Endothelial cell of umbilical vein (primary cell): ENCODE data around the gene PTH1R. TPM values are rescaled to one million over a fixed set of nuclear protein-coding genes. Genes with fewer than 3 reads are reported as not detected.

ENCODE experiments used
- BruUV-seq: library from RNA; stranded (reverse); fragments of 400-500 nt; replicated peaks from 2 replicates; lab custom pipeline; 2021; lab: Mats Ljungman, UMichigan
- CTCF ChIA-PET: fragments of 300-600, 350-600 bp; sonication (Branson Sonifier 250); formaldehyde crosslinking; loops from one replicate; lab custom pipeline; 2021; ENCODE audit warnings: antibody characterized with exemption, inconsistent platforms; lab: Charles Lee
- POLR2A ChIA-PET: fragments of 300-600, 350-600 bp; sonication (Branson Sonifier 250); formaldehyde crosslinking; loops from one replicate; lab custom pipeline; 2021; ENCODE audit warnings: antibody characterized with exemption, inconsistent platforms; lab: Charles Lee
- DNase-seq: peaks from one replicate; pipeline ENCODE4 v3.0.0-alpha.2; 2011; ENCODE audit warnings: low read depth, low spot score
- FAIRE-seq: peaks from 2 replicates; lab custom pipeline; 2011; peaks lifted over from hg19 to GRCh38; lab: Jason Lieb, UNC
- H2AFZ ChIP-seq: 2 replicates; pipeline ENCODE4 v1.6.0; 2012; ENCODE audit warnings: low read depth, low read length, control low read depth, inconsistent platforms
- H3K27ac ChIP-seq: 2 replicates; pipeline ENCODE4 v1.5.1; 2011; ENCODE audit warnings: low read depth, mild to moderate bottlenecking, control low read depth, low read length, moderate library complexity; ENCODE audit not compliant: insufficient read depth
- H3K27me3 ChIP-seq, 2 experiments: 2 replicates each; pipeline versions ENCODE4 v1.6.0 to v1.6.1; 2011; ENCODE audit warnings: low read length in 2 of 2, mixed read lengths in 1 of 2; ENCODE audit not compliant: control insufficient read depth in 2 of 2, insufficient read depth in 2 of 2
- H3K36me3 ChIP-seq, 2 experiments: 2 replicates in 1 of 2; 3 replicates in 1 of 2; pipeline ENCODE4 v1.5.1; 2011; ENCODE audit warnings: low read length in 2 of 2, mild to moderate bottlenecking in 1 of 2, moderate library complexity in 1 of 2; ENCODE audit not compliant: control insufficient read depth in 2 of 2, insufficient read depth in 2 of 2; ENCODE audit errors: extremely low read depth in 1 of 2
- H3K4me1 ChIP-seq: 3 replicates; pipeline ENCODE4 v1.5.1; 2011; ENCODE audit warnings: mild to moderate bottlenecking, low read length; ENCODE audit not compliant: control insufficient read depth, insufficient read depth; ENCODE audit errors: extremely low read depth
- H3K4me2 ChIP-seq: 2 replicates; pipeline ENCODE4 v1.6.1; 2011; ENCODE audit warnings: low read length, control low read depth, mixed read lengths; ENCODE audit not compliant: insufficient read depth
- H3K4me3 ChIP-seq, 3 experiments: fragments of 200-600 bp in 1 of 3; sonication (generic), shearing (Covaris generic) in 1 of 3; replicated peaks in 1 of 3; 2 replicates each; pipeline ENCODE4 v1.5.1; 2011 to 2016; ENCODE audit warnings: control low read depth in 3 of 3, low read length in 3 of 3, mild to moderate bottlenecking in 2 of 3, inconsistent platforms in 1 of 3, low read depth in 1 of 3, moderate library complexity in 1 of 3; ENCODE audit not compliant: insufficient read depth in 1 of 3
- H3K79me2 ChIP-seq: 2 replicates; pipeline ENCODE4 v1.6.0; 2012; ENCODE audit warnings: low read length, inconsistent platforms; ENCODE audit not compliant: control insufficient read depth, insufficient read depth
- H3K9ac ChIP-seq: replicated peaks from 2 replicates; pipeline ENCODE3; 2011; ENCODE audit warnings: low read length, control low read depth; ENCODE audit not compliant: insufficient read depth; ENCODE audit errors: extremely low read depth
- H3K9me1 ChIP-seq: replicated peaks from 3 replicates; pipeline ENCODE4 v1.6.0; 2011; ENCODE audit warnings: mild to moderate bottlenecking, low read length; ENCODE audit not compliant: control insufficient read depth, insufficient read depth; ENCODE audit errors: extremely low read depth
- H3K9me3 ChIP-seq: replicated peaks from 2 replicates; pipeline ENCODE4 v1.5.1; 2012; ENCODE audit warnings: low read length, inconsistent platforms; ENCODE audit not compliant: control insufficient read depth, insufficient read depth
- H4K20me1 ChIP-seq: replicated peaks from 2 replicates; pipeline ENCODE3; 2011; ENCODE audit warnings: mild to moderate bottlenecking, low read length; ENCODE audit not compliant: control insufficient read depth, insufficient read depth; ENCODE audit errors: extremely low read depth
- EZH2 ChIP-seq: IDR thresholded peaks from 2 replicates; pipeline ENCODE4 v1.6.1; 2012; ENCODE audit warnings: borderline replicate concordance, low read depth, mild to moderate bottlenecking, moderate library complexity, low read length, inconsistent platforms; ENCODE audit not compliant: severe bottlenecking
- FOS ChIP-seq: IDR thresholded peaks from 2 replicates; pipeline ENCODE4 v1.6.1; 2011; ENCODE audit warnings: mild to moderate bottlenecking, low read length, moderate library complexity, borderline replicate concordance; ENCODE audit not compliant: insufficient read depth
- GATA2 ChIP-seq: IDR thresholded peaks from 2 replicates; pipeline ENCODE4 v1.7.0; 2011; ENCODE audit warnings: low read depth, mild to moderate bottlenecking, moderate library complexity, mixed read lengths, low read length; ENCODE audit not compliant: insufficient read length, insufficient read depth
- JUN ChIP-seq: IDR thresholded peaks from 2 replicates; pipeline ENCODE4 v1.6.1; 2011; ENCODE audit warnings: borderline replicate concordance, low read depth; ENCODE audit not compliant: insufficient read length, insufficient read depth
- MYC ChIP-seq: IDR thresholded peaks from one replicate; pipeline ENCODE4 v1.6.1; 2011; ENCODE audit warnings: mild to moderate bottlenecking, low read depth, low read length
- POLR2A ChIP-seq: IDR thresholded peaks from 2 replicates; pipeline ENCODE4 v1.6.1; 2012; ENCODE audit warnings: low read depth, mild to moderate bottlenecking, control low read depth, low read length
- POLR2AphosphoS5 ChIP-seq: IDR thresholded peaks from 2 replicates; pipeline ENCODE4 v1.6.1; 2012; ENCODE audit warnings: low read depth, mild to moderate bottlenecking, control low read depth, low read length, moderate library complexity; ENCODE audit not compliant: insufficient read depth
- dilution Hi-C: fragments of 300-500 bp; cut with MboI; formaldehyde crosslinking; loops from one replicate; pipeline ENCODE4 v1.15.0; 2019; ENCODE audit warnings: low sequenced_read_pairs; ENCODE audit not compliant: extremely low pct_ligation_motif_present
- intact Hi-C: fragments of 100-400 bp; cut with micrococcal nuclease; formaldehyde crosslinking; loops from one replicate; pipeline ENCODE4 v1.10.0; 2022
- polyA plus RNA-seq, 4 experiments: library from polyadenylated mRNA; depleted of rRNA in 3 of 4; stranded (reverse) in 3 of 4; unstranded in 1 of 4; fragments of >200 nt; gene quantifications; 2 replicates each; pipeline versions ENCODE4 v1.2.1 to v1.2.3, GENCODE V29; 2011 to 2012; ENCODE audit warnings: missing spikeins in 1 of 4
- total RNA-seq: library from RNA; stranded (reverse); gene quantifications from 2 replicates; pipeline ENCODE4 v1.2.3, GENCODE V29; 2021
- TF ChIP-seq, protein P1 (sequence below): IDR thresholded peaks from 2 replicates; pipeline ENCODE4 v1.6.1; 2011; ENCODE audit not compliant: insufficient read depth, insufficient read length
- TF ChIP-seq, protein P2 (sequence below), 2 donors: IDR thresholded peaks; 1 replicate in 1 of 2; 2 replicates in 1 of 2; pipeline ENCODE4 v1.5.1; 2011; ENCODE audit warnings: low read length in 2 of 2, mild to moderate bottlenecking in 2 of 2, moderate library complexity in 2 of 2, control low read depth in 1 of 2, inconsistent platforms in 1 of 2, low read depth in 1 of 2; ENCODE audit not compliant: insufficient read depth in 1 of 2; ENCODE audit errors: extremely low read depth in 1 of 2

The PTH1R gene
- total and polyA plus RNA-seq, 2 donors (not counting 3 experiments of a cell fraction or from before 2014, with no cell fraction given) = 0.08 to 0.46 TPM

DNA sequence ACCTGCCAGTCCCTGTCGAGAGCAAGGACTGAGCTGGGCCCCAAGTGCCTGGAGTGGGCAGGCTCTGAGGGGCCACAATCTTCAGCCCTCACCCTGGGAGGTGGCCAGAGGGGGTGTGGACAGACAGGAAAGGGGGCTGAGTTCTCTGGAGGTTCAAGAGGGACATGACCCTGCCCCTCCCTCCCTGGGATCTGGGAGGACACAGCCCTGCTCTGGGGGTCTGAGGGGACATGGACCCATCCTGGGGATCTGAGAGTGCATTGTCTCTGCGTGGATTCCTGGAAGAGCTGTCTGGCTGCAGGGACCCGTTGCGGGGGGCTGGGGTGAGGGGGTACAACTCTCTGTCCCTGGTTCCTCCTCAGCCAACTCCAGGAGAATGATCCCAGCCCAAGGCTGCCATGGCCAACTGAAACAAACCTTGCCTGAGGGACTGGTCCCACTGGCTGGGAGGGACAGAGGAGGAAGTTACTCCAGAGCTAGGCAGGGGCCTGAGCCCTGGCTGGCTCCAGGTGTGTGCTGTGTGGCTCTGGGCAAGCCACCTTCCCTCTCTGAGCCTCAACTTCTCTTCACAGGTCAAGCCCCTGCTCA is 29.0 kb downstream of the PTH1R start:
- H3K4me3 ChIP-seq = no peak overlapping the region
- no TSS peak for BruUV-seq
- DNase-seq (no peak), FAIRE-seq (no peak)
- H3K9ac ChIP-seq = no peak overlapping the region
- H3K79me2 ChIP-seq = no peaks in the 10 kb centered on the region
- no peak for TF ChIP-seq FOS
- ChIA-PET CTCF (interaction anchor here (0.9 to 1.0 kb wide), 2 partner anchors 40 to 243 kb away, joined by 3 read pairs; no protein-coding TSS in a partner anchor), POLR2A (no interaction called here)
- H3K9me1 ChIP-seq = no peaks in the 10 kb centered on the region
- no peaks in the 10 kb centered on the region for H3K27me3 ChIP-seq
- dilution Hi-C loops = no loop called here
- no peak overlapping the region for H2AFZ ChIP-seq
- no peaks in the 10 kb centered on the region for H3K36me3 ChIP-seq
- H3K27ac ChIP-seq = no peak overlapping the region
- no peaks in the 10 kb centered on the region for H3K9me3 ChIP-seq
- intact Hi-C loops = no loop called here
- H4K20me1 ChIP-seq = no peaks in the 10 kb centered on the region
- H3K4me2 ChIP-seq = no peak overlapping the region
- H3K4me1 ChIP-seq = peaks cover 12% of the 10 kb centered on the region

DNA sequence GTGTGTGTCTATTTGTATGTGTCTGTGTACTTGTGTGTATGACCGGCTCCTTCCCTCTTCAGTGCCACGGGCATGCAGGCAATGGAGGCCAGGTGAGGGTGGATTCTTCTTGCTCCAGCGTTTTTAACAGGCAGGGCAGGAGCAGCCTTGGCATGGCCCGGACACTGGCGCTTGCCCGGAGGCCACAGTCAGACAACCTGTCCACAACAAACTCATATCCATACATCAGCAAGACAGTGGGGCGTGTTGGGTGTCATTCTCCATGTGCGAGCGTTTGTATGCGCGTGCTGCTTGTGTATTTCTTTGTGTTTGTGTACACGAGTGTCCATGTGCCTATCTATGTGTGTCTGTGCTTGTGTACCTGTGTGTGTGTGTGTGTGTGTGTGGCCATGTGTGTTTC is 29.8 kb downstream of the PTH1R start:
- FAIRE-seq (no peak), DNase-seq (no peak)
- dilution Hi-C loops = no loop called here
- POLR2A ChIA-PET = no interaction called here
- no TSS peak for BruUV-seq
- H3K36me3 ChIP-seq = no peaks in the 10 kb centered on the region
- no peaks in the 10 kb centered on the region for H3K79me2 ChIP-seq
- H3K4me3 ChIP-seq = no peak overlapping the region
- H3K9me1 ChIP-seq = no peaks in the 10 kb centered on the region
- H3K4me1 ChIP-seq = peaks cover 12% of the 10 kb centered on the region
- intact Hi-C loops = no loop called here
- no peak overlapping the region for H2AFZ ChIP-seq
- H3K4me2 ChIP-seq = no peak overlapping the region
- CTCF ChIA-PET = no interaction called here
- no peak for TF ChIP-seq POLR2A
- no peak for TF ChIP-seq GATA2
- no peak for TF ChIP-seq MYC
- TF ChIP-seq JUN = no peak
- TF ChIP-seq FOS = no peak
- TF ChIP-seq, protein P1, sequence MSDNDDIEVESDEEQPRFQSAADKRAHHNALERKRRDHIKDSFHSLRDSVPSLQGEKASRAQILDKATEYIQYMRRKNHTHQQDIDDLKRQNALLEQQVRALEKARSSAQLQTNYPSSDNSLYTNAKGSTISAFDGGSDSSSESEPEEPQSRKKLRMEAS = no peak
- TF ChIP-seq, protein P2, sequence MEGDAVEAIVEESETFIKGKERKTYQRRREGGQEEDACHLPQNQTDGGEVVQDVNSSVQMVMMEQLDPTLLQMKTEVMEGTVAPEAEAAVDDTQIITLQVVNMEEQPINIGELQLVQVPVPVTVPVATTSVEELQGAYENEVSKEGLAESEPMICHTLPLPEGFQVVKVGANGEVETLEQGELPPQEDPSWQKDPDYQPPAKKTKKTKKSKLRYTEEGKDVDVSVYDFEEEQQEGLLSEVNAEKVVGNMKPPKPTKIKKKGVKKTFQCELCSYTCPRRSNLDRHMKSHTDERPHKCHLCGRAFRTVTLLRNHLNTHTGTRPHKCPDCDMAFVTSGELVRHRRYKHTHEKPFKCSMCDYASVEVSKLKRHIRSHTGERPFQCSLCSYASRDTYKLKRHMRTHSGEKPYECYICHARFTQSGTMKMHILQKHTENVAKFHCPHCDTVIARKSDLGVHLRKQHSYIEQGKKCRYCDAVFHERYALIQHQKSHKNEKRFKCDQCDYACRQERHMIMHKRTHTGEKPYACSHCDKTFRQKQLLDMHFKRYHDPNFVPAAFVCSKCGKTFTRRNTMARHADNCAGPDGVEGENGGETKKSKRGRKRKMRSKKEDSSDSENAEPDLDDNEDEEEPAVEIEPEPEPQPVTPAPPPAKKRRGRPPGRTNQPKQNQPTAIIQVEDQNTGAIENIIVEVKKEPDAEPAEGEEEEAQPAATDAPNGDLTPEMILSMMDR (IDR thresholded peaks at IDR 0.05; ENCODE audit: extremely low read depth in 1 of 2, insufficient read depth in 1 of 2, low read depth in 1 of 2, low read length in 2 of 2) = no peak
- TF ChIP-seq POLR2AphosphoS5 = no peak
- no peak for TF ChIP-seq EZH2
- H3K27me3 ChIP-seq = no peaks in the 10 kb centered on the region
- H3K9ac ChIP-seq = no peak overlapping the region
- H4K20me1 ChIP-seq = no peaks in the 10 kb centered on the region
- H3K27ac ChIP-seq = no peak overlapping the region
- no peaks in the 10 kb centered on the region for H3K9me3 ChIP-seq
